Breast epithelium (tissue), 4 donors: ENCODE results near the gene USP53. TPM values are rescaled to one million over a fixed set of nuclear protein-coding genes. Genes with fewer than 3 reads are reported as not detected.

Source experiments
- DNase-seq, 2 donors: peaks; one replicate each; pipeline ENCODE4 v3.0.0-alpha.2; 2019; ENCODE audit warnings: low spot score in 2 of 2
- H3K27ac ChIP-seq, 2 donors: fragments of 200-600 bp; sonication (generic) in 1 of 2; one replicate each; pipeline ENCODE4 v1.5.1; 2016 to 2019; ENCODE audit warnings: mild to moderate bottlenecking in 1 of 2
- H3K27me3 ChIP-seq, 2 donors: fragments of 200-600 bp; sonication (generic) in 1 of 2; one replicate each; pipeline versions ENCODE4 v1.5.1 to v1.6.0; 2017 to 2019; ENCODE audit warnings: control low read depth in 1 of 2, mild to moderate bottlenecking in 1 of 2
- H3K36me3 ChIP-seq: fragments of 200-600 bp; one replicate; pipeline ENCODE4 v1.5.1; 2019
- H3K4me1 ChIP-seq, 2 donors: fragments of 200-600 bp; sonication (generic); one replicate each; pipeline ENCODE4 v1.5.1; 2016 to 2019; ENCODE audit warnings: control low read depth in 1 of 2
- H3K4me3 ChIP-seq, 3 donors: fragments of 200-600 bp; sonication (generic); 1 replicate in 2 of 3; 2 replicates in 1 of 3; pipeline ENCODE4 v1.5.1; 2016 to 2019; ENCODE audit warnings: mild to moderate bottlenecking in 3 of 3, moderate library complexity in 2 of 3
- H3K9me3 ChIP-seq, 2 donors: fragments of 200-600 bp; sonication (generic) in 1 of 2; one replicate each; pipeline ENCODE4 v1.5.1; 2016 to 2019; ENCODE audit warnings: control low read depth in 1 of 2
- POLR2A ChIP-seq: fragments of 450-650 bp; IDR thresholded peaks from one replicate; pipeline ENCODE4 v1.6.1; 2016; ENCODE audit warnings: antibody characterized with exemption, mild to moderate bottlenecking, moderate library complexity
- POLR2AphosphoS5 ChIP-seq, 3 donors: sonication (generic); formaldehyde crosslinking; IDR thresholded peaks; one replicate each; pipeline ENCODE4 v1.6.1; 2017; ENCODE audit warnings: antibody characterized with exemption in 3 of 3
- intact Hi-C: fragments of 100-400 bp; cut with DNase I; formaldehyde crosslinking; loops from one replicate; pipeline ENCODE4 v1.15.1; 2023; ENCODE audit warnings: low total_unique reads
- total RNA-seq, 3 donors: library from RNA; depleted of rRNA; stranded (reverse); fragments of >200 nt; gene quantifications; one replicate each; pipeline ENCODE4 v1.1.0, GENCODE V29; 2016
- TF ChIP-seq, protein P1 (sequence below), 3 donors: fragments of 450-650 bp; IDR thresholded peaks; one replicate each; pipeline ENCODE4 v1.5.1; 2016 to 2017; ENCODE audit warnings: antibody characterized with exemption in 3 of 3, mild to moderate bottlenecking in 3 of 3, moderate library complexity in 3 of 3

Gene USP53
- total RNA-seq, 3 donors from 2014 or later = 123 to 167 (median 136) TPM

DNA sequence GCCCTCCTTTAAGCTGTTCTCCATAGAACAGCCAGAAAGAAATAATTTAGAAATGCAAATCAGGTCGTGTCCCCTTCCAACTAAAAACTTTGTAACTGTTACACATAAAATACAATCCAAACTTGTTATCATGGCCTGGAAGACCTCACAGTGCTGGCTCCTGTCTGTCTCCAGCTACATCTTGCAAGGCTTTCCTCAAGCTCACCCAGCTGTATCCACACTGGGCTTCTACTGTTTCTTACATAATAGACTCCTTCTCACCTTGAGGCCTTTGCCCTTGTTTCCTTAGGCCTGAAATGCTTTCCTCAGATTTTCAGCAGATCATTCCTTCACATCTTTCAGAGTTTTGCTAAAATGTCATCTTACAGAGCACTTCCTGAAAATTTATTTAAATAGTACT is 33.5 kb upstream of the USP53 start:
- Histone ChIP-seq H3K36me3 (no peaks in the 10 kb centered on the region), H3K9me3 (no peaks in the 10 kb centered on the region), H3K27me3 (no peaks in the 10 kb centered on the region), H3K4me1 (no peaks in the 10 kb centered on the region), H3K4me3 (no peak overlapping the region), H3K27ac (no peak overlapping the region)
- no peak for TF ChIP-seq POLR2AphosphoS5 (IDR thresholded peaks at IDR 0.05)
- TF ChIP-seq, protein P1, sequence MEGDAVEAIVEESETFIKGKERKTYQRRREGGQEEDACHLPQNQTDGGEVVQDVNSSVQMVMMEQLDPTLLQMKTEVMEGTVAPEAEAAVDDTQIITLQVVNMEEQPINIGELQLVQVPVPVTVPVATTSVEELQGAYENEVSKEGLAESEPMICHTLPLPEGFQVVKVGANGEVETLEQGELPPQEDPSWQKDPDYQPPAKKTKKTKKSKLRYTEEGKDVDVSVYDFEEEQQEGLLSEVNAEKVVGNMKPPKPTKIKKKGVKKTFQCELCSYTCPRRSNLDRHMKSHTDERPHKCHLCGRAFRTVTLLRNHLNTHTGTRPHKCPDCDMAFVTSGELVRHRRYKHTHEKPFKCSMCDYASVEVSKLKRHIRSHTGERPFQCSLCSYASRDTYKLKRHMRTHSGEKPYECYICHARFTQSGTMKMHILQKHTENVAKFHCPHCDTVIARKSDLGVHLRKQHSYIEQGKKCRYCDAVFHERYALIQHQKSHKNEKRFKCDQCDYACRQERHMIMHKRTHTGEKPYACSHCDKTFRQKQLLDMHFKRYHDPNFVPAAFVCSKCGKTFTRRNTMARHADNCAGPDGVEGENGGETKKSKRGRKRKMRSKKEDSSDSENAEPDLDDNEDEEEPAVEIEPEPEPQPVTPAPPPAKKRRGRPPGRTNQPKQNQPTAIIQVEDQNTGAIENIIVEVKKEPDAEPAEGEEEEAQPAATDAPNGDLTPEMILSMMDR (IDR thresholded peaks at IDR 0.05) = no peak
- no peak for TF ChIP-seq POLR2A
- no peak for DNase-seq
- intact Hi-C loops = no loop called here

DNA sequence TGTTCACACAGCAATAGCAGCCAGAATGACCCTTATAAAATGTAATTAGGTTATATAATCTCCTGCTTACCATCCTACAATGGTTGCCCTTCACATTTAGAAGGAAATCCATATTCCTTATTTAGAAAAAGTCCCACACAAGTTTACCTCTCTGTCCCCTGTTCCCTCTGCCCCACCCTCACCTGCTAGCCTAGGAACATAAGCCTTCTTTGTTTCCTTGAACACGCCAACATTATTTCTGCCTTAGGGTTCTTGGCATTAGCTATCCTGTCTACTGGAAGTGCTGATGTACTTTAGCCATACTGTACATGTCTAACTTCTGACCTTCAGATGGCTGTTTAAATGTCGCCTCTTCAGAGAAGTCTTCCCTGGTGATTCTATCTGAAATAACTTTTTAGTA is 28.4 kb upstream of the USP53 start:
- Histone ChIP-seq H3K27me3 (no peaks in the 10 kb centered on the region), H3K4me3 (no peak overlapping the region), H3K27ac (peak overlapping the region; percentile 34 to 59), H3K36me3 (no peaks in the 10 kb centered on the region), H3K9me3 (no peaks in the 10 kb centered on the region), H3K4me1 (no peaks in the 10 kb centered on the region)
- intact Hi-C loops = no loop called here
- peak in 1 of 2 donors; percentile 40 for DNase-seq
- peak in 1 of 3 donors; percentile 29 for TF ChIP-seq POLR2AphosphoS5 (IDR thresholded peaks at IDR 0.05)
- TF ChIP-seq POLR2A = no peak
- TF ChIP-seq, protein P1 (IDR thresholded peaks at IDR 0.05) = no peak

DNA sequence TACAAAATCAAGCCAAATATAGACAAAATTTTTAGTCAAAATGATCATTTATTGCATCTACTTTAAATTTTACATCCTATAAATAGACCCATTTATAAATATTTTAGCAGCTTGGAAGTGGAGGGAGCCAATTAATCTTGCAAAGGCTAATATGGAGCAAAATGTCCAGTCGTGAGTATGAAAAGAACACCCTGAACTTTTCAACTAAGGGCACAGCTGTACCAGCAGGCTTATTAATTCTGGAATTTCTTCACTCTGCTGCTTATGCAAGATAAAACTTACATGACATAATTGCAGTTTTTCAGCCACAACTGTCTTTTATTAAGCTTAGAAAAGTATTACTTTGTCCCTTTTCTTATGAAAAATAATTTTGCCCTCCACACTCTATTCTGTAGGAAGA is 22.9 kb upstream of the USP53 start:
- Histone ChIP-seq H3K4me1 (no peaks in the 10 kb centered on the region), H3K27ac (peak overlapping the region in 1 of 2 donors; percentile 42), H3K36me3 (no peaks in the 10 kb centered on the region), H3K9me3 (no peaks in the 10 kb centered on the region), H3K27me3 (no peaks in the 10 kb centered on the region), H3K4me3 (no peak overlapping the region)
- TF ChIP-seq POLR2A (no peak), POLR2AphosphoS5 (IDR thresholded peaks at IDR 0.05) (peak in 1 of 3 donors; percentile 56)
- TF ChIP-seq, protein P1 (IDR thresholded peaks at IDR 0.05) = no peak
- intact Hi-C loops = no loop called here
- no peak for DNase-seq

DNA sequence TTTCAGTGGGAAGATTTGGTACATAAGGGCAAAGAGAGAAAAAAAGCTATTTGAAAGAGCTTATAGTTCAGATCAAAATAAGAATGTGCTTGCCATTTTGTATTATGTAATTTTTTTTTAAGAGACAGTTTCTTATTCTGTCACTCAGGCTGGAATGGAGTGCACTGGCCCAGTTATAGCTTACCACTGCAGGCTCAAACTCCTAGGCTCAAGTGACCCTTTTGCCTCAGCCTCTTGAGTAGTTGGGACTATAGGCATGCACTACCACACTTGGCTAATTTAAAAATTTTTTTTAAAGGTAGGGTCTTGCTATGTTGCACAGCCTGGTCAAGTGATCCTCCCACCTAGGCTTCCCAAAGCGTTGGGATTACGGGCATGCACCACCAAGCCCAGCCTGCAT is 22.2 kb upstream of the USP53 start:
- no peak overlapping the region for H3K27ac ChIP-seq

DNA sequence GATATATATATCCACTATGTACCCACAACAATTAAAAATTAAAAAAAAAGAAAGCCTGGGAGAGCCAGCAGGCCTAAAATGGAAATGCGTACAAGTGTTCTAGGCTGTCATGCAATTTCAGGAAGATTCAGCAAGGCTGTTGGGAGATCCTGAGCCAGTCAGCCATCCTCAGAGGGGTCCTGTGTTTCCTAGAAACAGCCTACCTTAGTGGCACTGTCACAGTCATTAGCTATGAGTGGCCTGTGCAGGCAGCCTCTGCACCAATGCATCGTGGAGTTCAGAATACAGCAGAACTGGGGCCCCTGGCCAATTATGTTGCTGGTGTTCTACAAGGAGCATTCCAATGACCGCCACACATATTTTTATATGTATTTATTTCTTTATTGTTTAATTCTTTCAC is 21.0 kb upstream of the USP53 start:
- DNase-seq = no peak
- Histone ChIP-seq H3K27me3 (no peaks in the 10 kb centered on the region), H3K27ac (no peak overlapping the region), H3K4me3 (no peak overlapping the region), H3K36me3 (no peaks in the 10 kb centered on the region), H3K9me3 (no peaks in the 10 kb centered on the region), H3K4me1 (no peaks in the 10 kb centered on the region)
- intact Hi-C loops = no loop called here
- TF ChIP-seq POLR2A (no peak), POLR2AphosphoS5 (IDR thresholded peaks at IDR 0.05) (no peak)
- TF ChIP-seq, protein P1 (IDR thresholded peaks at IDR 0.05) = no peak

More for the DNA sequence above, 22.2 kb upstream of the USP53 start:
- H3K27me3 ChIP-seq = no peaks in the 10 kb centered on the region
- intact Hi-C loops = no loop called here
- no peaks in the 10 kb centered on the region for H3K9me3 ChIP-seq
- TF ChIP-seq, protein P1 (IDR thresholded peaks at IDR 0.05) = no peak
- TF ChIP-seq POLR2AphosphoS5 (IDR thresholded peaks at IDR 0.05) = no peak
- no peak for TF ChIP-seq POLR2A
- H3K4me1 ChIP-seq = no peaks in the 10 kb centered on the region
- no peak overlapping the region for H3K4me3 ChIP-seq
- no peaks in the 10 kb centered on the region for H3K36me3 ChIP-seq
- DNase-seq = no peak
